ENCODE data around the gene PLCL1.

PLCL1 gene

DNA sequence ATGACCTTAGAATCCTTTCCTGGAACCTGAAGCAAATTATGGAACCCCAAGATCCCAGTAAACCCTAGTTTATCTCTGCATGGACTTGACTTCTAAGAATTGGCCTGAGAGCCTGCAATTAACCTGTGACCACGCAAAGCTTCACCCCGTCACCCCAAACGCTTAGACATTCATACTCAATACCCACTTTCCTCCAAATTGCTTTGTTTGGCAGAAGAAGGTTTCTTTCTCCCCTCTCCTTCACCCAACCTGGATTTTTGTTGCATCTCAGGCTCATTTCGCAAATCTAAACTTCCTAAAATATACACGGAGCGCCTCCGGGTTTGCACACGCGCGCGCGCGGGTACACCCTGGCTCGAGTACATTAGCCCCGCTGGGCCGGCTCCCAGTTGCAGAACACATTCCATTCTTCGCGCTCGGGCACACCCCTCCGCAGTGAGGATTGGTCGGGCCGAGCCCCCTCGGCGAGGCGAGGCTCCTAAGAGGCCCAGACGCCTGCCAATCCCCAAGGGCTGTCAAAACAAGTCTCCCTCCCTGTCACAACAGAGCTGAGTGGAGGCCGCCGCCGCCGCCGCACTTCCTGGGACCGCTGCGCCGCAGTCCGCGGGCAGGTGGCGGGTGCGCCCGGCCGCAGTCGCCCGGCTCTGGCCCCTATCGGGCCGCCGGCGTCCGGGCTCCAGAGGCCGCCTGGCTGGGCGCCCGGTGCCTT lies at the start of gene PLCL1:
Gene PLCL1, plus strand, starts transcription at position 545 of the 709 bp plus-strand sequence.
- TF ChIP-seq CTCF (IDR thresholded peaks at IDR 0.05) (no peak), ZFX (IDR thresholded peaks at IDR 0.05; ENCODE audit: borderline replicate concordance) (no peak)
- H3K27ac ChIP-seq = no peak within 1 kb of the TSS

- no peak overlapping the region for H3K27ac ChIP-seq
- no peak for TF ChIP-seq ZFX (IDR thresholded peaks at IDR 0.05; ENCODE audit: borderline replicate concordance)
- TF ChIP-seq CTCF (IDR thresholded peaks at IDR 0.05) = no peak
Measured at GRCh38 chr2:197759013-197759412, 45.4 kb upstream of the PLCL1 start.

- no peak overlapping the region for H3K27ac ChIP-seq
- TF ChIP-seq CTCF (IDR thresholded peaks at IDR 0.05) (no peak), ZFX (IDR thresholded peaks at IDR 0.05; ENCODE audit: borderline replicate concordance) (no peak)
Measured at GRCh38 chr2:197759625-197760292, 44.6 kb upstream of the PLCL1 start.

DNA sequence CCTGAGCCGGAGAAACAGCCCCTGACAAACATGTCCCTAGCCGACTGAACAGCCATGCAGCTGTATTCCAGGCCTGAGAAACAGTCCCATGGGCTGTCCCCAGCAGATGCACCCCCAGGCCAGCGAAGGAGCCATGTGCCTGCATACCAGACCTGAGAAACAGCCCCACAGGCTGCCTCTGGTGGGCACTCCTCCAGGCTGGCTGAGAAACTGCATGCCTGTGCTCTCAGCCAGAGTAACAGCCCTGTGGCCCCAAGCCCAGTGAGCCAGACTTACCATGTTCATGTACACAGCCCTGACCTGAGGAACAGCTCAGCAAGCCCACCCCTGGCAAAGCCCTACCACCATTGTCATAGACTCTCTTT lies 44.1 kb upstream of the PLCL1 start:
- TF ChIP-seq ZFX (IDR thresholded peaks at IDR 0.05; ENCODE audit: borderline replicate concordance) = no peak
- TF ChIP-seq CTCF (IDR thresholded peaks at IDR 0.05) = no peak

GRCh38 chr2:197777823-197778407 lies 26.5 kb upstream of the PLCL1 start:
- no peak overlapping the region for H3K27ac ChIP-seq
- TF ChIP-seq ZFX (IDR thresholded peaks at IDR 0.05; ENCODE audit: borderline replicate concordance) = no peak
- TF ChIP-seq CTCF (IDR thresholded peaks at IDR 0.05) = peak; percentile 85

More for the DNA sequence above, 44.1 kb upstream of the PLCL1 start:
- no peak overlapping the region for H3K27ac ChIP-seq

DNA sequence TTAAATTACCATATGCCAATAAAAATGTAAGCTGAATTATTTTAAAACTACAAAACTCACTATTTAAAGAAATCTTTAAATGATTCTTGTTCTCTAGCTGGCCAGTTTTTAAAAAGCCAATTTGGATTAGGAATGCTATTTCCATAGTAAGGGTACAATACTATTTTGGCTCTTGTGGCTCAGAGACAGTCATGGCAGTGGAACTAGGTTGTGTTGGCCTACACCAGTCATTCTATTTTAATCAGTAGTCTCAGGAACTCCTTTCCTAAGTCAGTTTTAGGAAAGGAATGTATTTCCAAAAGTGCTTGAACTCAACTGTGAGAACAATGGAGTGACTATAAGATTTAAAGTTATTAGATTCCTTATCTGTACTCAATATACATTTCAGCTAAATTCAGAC lies 25.1 kb upstream of the PLCL1 start:
- TF ChIP-seq CTCF (IDR thresholded peaks at IDR 0.05) = no peak
- no peak for TF ChIP-seq ZFX (IDR thresholded peaks at IDR 0.05; ENCODE audit: borderline replicate concordance)
- H3K27ac ChIP-seq = no peak overlapping the region

DNA sequence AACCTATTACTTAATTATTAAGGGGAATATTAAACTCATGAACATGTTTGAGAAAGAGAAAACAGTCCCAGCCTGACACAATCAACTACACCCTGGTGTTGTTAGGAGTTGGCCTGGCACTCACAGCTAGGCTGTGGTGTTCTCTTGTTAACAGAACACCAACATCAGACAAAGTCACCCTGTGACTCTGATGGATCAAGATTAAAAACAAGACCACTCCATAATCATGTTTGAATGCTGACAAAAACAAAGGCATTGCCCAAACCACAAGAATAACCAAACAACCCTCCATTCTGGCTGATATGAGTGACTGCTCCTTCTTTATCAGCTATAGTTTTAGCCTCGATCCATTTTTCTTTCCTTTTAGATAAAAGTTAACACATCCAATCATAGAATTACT lies 22.3 kb upstream of the PLCL1 start:
- no peak for TF ChIP-seq ZFX (IDR thresholded peaks at IDR 0.05; ENCODE audit: borderline replicate concordance)
- no peak for TF ChIP-seq CTCF (IDR thresholded peaks at IDR 0.05)
- H3K27ac ChIP-seq = no peak overlapping the region

All from 22Rv1 (cell line).